Skin epidermis (tissue), 12 donors: ENCODE results near the gene GPR132.
"Not testable (repeated sequence)": the region's sequence is repeated elsewhere in the genome, so short reads cannot be mapped to it uniquely, and the experiment has no call there.

ENCODE experiments used
- H3K27ac ChIP-seq, 21 experiments: fragments of 200-600 bp; sonication (generic) in 11 of 21; one replicate each; pipeline ENCODE4 v1.5.0; 2020; ENCODE audit warnings: mild to moderate bottlenecking in 3 of 21, inconsistent platforms in 2 of 21, moderate library complexity in 2 of 21
- H3K4me3 ChIP-seq, 7 experiments: fragments of 200-600 bp; sonication (generic) in 2 of 7; one replicate each; pipeline ENCODE4 v1.5.0; 2020; ENCODE audit warnings: inconsistent platforms in 2 of 7, mild to moderate bottlenecking in 2 of 7, moderate library complexity in 1 of 7

The GPR132 gene, protein sequence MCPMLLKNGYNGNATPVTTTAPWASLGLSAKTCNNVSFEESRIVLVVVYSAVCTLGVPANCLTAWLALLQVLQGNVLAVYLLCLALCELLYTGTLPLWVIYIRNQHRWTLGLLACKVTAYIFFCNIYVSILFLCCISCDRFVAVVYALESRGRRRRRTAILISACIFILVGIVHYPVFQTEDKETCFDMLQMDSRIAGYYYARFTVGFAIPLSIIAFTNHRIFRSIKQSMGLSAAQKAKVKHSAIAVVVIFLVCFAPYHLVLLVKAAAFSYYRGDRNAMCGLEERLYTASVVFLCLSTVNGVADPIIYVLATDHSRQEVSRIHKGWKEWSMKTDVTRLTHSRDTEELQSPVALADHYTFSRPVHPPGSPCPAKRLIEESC

DNA sequence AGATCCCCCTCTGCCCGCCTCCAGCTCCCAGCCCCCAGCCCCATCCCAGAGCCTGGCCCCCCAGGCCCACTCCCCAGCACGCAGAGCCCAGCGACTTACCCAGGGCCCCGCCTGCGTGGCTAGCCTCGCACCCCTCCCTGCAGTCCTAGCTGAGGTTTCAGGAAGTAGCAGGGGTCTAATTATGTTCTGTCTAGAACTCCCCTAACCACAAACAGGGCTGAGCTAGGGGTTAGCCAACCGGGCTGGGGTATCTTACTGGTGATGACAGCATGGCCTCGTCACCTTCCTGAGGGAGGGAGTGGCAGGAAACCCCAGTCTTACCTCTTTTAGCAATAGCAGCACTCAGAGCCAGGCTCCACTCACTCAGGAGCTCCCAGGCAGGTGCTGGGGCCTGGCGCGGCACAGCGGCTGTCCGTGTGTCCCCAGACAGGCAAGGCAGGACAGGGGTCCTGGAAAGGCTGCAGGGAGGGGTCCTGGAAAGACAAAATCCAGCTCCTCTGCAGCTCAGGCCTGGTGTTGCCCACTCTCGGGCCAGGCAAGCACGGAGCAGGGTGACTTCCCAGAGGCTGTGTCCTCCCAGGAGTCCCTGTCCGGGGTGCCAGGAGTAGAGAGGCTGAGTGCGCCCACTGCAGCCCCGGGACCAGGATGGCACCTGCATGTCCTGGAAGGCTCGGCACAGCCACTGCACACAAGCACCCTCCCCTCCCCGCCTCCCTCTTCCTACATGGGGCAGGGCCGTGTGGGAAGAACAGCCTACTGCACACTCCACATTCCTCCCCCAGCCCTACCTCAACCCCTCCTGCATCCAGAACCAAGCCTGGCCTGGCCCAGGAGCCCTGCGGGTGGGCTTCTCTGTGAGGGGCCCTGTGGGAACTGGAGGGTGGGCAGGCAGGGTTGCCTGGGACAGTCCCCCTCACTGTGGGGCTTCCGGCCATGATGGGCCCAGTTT is at the start of gene GPR132:
Gene GPR132, minus strand, starts transcription at position 151 of the 949 bp plus-strand sequence. CDS start 10,010 bp downstream, outside the sequence.
- peak within 1 kb of the TSS in 20 of 21 experiments; percentile 28 to 96 (median 80) for H3K27ac ChIP-seq

DNA sequence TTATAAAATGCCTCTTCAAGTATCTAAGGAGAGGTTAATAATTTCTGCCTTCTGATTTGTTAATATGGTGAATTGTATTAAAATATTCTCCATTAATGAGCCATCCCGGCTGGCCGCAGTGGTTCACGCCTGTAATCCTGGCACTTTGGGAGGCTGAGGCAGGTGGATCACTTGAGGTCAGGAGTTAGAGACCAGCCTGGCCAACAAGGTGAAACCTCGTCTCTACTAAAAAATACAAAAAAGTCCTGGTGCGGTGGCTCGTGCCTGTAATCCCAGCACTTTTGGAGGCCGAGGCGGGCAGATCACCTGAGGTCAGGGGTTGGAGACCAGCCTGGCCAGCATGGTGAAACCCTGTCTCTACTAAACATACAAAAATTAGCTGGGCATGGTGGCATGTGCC is 44.0 kb upstream of the GPR132 start:
- not testable (repeated sequence) for H3K4me3 ChIP-seq, H3K27ac ChIP-seq

More for the DNA sequence above, at the start of gene GPR132:
- peak within 1 kb of the TSS; percentile 13 to 43 (median 35) for H3K4me3 ChIP-seq

DNA sequence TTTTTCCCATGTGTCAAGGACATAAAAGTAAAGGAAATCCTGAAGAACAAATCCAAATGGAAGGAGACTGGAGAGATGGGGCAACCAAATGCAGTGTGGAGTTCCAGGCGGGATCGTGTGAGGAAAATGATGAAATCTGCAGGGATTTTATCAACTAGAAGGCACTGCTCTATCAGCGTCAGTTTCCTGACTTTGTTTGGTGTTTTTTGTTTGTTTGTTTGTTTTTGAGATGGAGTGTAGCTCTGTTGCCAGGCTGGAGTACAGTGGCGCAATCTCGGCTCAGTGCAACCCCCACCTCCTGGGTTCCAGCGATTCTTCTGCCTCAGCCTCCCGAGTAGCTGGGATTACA is 43.3 kb upstream of the GPR132 start:
- Histone ChIP-seq H3K27ac (no peak overlapping the region), H3K4me3 (no peak overlapping the region)

DNA sequence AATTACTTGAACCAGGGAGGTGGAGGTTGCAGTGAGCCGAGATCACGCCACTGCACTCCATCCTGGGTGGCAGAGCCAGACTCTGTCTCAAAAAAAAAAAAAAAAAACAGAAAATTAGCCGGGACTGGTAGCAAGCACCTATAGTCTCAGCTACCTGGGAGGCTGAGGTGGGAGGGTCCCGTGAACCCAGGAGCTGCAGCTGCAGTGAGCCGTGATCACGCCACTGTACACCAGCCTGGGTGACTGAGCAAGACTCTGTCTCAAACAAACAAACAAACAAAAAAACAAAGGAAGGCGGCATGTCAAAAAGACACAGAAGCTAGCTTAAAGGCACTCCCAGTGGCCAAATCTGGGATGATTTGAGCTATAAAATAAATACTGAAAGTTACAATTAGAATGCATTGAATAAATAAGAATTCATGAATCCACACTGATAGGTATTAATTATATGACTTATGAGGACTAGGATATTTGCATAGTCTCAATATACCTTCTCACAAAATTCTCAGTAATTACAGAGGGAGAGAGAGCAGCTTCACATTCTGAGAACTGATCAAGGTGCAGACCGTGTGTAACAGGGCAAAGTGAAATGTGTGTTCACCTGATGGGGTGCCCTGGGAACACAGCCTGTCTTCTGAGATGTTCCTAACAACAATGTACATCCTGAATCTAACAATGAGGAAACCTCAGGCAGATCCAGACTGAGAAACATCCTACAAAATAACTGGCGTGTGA is 42.7 kb upstream of the GPR132 start:
- no peak overlapping the region for H3K27ac ChIP-seq
- no peak overlapping the region for H3K4me3 ChIP-seq

DNA sequence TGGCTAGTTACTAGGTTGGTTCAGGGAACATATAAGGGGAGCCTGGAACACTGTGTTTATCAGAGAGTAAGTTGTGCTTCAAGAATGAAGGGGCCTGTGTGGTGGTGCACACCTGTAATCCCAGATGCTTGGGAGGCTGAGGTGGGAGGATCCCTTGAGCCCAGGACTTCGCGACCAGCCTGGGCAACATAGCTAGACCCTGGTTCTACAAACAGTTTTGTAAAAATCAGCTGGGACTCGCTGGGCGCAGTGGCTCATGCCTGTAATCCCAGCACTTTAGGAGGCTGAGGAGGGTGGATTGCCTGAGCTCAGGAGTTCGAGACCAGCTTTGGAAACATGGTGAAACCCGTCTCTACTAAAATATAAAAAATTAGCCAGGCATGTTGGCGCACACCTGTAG is 42.1 kb upstream of the GPR132 start:
- Histone ChIP-seq H3K4me3 (no peak overlapping the region), H3K27ac (no peak overlapping the region)

DNA sequence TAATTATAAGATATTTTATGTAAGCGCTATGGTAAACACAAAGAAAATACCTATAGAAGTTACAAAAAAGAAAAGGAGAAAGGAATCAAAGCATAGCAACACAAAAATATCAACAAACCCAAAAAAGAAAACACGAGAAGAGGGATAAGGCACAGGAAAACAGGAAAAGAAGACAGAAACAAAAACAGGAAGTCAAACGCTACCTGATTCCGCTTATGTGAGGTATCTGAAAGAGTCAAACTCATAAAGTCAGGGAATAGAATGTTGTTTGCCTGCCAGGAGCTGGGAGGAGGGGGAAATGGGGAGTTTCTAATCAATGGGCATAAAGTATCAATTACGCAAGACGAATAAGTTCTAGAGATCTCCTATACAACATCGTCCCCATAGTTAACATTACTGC is 39.9 kb upstream of the GPR132 start:
- no peak overlapping the region for H3K4me3 ChIP-seq
- no peak overlapping the region for H3K27ac ChIP-seq

DNA sequence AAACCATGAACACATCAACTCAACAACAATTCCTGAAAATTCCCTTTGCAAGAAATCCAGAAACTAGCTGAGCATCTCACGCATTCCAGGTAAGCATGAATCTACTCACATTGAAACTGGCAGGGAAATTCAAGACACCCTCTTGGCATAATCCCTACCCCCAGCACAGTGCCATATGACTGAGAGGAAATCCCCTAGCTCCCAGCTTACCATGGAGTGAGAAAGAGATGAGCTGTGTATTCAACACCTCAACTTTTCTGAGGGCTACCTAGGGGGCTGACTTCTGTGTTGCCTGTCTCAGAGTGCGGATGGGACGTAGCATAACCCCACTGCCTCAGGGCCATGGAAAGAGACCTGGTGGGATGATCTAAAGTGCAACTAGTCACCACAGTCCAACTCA is 37.7 kb upstream of the GPR132 start:
- H3K4me3 ChIP-seq, result no peak overlapping the region
- no peak overlapping the region for H3K27ac ChIP-seq

DNA sequence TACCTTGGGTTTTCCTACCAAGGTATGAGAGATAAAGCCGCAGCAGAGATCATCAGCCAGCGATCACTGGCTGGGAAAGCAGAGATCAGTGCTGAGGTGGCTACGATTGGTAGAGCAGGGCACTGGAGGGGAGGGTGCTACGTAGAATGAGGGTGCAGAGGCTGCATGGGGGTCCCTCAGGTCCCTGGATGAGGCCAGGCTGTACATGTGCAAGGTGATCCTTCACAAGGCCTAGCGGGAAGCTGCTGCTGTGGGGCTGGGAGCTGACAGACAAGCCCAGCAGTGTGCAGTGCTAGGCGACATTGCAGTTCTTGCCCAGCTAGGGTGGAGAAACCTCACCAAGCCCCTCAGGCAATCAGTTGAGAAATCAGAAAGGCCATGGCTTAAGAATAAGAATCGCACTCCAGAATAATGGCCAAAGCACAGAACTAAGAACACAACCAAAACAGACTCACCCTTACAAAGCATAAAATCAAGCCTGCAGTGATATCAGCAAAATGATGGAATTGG is 37.2 kb upstream of the GPR132 start:
- no peak overlapping the region for H3K4me3 ChIP-seq
- peak overlapping the region in 1 of 21 experiments; percentile 40 for H3K27ac ChIP-seq

DNA sequence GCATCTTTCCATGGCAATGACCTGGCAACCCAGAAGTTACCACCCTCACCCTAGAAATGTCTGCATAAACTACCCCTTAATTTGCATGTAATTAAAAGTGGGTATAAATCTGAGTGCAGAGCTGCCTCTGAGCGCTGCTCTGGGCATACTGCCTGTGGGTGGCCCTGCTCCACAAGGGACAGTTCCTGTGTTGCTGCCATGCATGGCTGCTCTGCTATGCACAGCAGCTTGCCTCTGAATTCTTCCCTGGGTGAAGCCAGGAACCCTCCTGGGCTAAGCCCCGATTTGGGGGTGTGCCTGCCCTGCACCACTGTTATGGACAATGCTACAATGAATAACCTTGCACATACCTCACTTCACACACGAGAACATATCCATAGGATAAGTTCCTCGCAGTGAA is 35.7 kb upstream of the GPR132 start:
- Histone ChIP-seq H3K27ac (no peak overlapping the region), H3K4me3 (no peak overlapping the region)

DNA sequence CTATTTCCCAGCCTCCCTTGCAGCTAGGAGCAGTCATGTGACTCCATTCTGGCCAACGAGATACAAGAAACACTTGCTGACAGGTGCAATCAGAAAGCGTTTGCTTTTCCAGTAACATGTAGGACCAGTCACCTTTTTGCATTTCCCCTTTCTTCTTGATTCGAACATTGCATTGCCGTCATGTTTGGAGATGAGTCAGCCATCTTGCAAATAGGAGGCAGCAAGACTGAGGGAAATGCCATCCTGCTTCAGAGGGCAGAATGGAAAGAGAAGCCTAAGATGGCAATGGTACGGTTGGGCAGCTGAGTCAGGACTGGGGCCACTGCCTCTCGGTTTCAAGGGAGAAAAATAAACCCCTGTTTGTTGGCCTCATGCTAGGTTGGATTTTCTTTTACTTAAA is 34.5 kb upstream of the GPR132 start:
- H3K27ac ChIP-seq, result no peak overlapping the region
- no peak overlapping the region for H3K4me3 ChIP-seq

DNA sequence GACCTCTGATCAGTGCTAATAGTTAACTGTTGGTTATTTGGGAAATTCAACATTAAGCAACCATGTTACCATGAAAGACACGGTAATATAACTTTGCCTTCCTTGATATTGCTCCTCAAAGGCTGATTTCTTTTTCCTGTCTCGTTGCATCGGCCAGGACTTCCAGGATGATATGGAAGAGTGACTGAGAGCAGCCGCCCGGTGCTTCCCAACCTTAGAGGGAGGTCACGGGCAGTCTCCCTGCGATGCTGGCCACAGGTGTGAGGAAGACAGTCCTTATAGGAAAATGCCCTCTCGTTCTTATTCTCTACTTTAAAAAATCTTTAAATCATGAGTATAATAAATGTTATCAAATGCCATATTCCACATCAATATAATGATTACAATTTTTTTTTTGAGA is 33.1 kb upstream of the GPR132 start:
- no peak overlapping the region for H3K4me3 ChIP-seq
- H3K27ac ChIP-seq, result no peak overlapping the region

DNA sequence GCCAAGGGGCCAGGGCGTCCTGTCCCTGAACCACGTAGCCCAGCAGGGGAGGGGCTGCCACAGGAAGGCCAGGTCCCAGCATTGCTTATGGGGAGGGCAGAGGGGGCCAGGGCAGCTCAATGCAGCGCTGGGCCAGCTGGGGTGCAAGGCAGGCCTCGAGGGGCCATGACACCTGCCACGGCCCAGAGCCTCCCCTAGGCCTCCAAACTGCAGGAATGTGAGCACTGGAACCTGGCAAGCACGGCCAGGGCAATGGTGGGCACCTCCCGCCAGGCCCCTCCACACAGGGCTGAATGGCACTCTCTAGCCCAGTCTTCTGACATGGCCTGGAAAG is 32.5 kb upstream of the GPR132 start:
- H3K27ac ChIP-seq, result peak overlapping the region in 4 of 21 experiments; percentile 8 to 14 (median 10)

DNA sequence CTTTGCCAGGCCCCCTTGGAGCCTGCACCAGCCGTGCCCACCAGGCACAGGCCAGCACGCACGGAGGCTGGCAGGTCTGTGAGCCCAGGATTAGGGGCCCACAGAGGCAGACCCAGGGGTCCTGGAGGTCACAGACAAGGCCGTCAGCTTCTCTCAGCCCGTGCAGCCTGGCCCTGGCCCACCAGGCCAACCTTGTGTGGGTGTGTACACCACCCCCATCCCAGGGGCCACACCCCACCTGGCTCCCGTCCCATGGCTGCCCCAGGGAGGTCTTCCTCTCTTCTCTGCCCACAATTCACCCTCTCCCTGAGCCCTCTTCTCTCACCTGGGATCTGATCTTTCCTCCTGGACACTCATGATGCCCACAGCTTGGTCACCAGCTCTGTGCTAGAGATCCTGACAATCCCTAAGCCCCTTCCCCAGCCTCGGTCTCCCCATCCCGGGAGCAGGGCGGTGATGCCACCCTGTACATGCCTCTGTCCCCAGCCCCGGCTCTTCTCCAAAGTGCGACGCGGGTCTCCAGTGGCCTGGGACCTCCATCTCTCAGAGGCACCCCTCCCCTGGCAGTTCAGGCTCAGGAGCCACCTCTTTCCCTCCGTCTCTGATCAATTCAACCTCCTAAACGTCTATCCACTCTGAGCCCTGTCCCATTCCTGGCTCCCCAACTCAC is 31.1 kb upstream of the GPR132 start:
- no peak overlapping the region for H3K27ac ChIP-seq
- H3K4me3 ChIP-seq, result no peak overlapping the region

More for the DNA sequence above, 32.5 kb upstream of the GPR132 start:
- no peak overlapping the region for H3K4me3 ChIP-seq

DNA sequence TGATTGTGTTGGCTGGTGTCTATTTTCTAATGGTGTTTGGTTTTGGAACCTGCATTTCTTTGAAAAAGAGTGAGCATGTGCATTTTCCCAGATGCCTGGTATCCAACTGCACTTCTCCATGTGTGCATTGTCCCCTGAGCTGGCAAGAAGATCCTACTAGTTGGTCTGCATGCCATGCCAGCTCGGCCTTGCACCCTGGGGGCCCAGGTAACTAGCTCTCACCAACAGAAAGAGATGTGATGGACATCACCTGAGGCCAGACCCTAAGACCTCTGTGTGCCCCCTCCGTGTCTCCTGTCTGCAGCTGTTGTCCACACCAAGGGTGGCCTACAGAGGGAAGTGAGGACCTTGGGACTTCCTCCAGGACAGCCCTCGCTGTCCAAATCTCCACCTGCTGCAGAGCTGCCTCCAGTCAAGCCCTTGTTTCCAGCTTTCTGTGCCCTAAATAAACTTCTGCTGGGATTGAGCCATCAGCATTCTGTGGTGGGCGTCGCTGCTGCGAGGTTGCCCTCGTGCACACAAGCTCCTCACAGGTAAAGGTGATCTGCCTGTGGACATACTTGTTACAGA is 30.1 kb upstream of the GPR132 start:
- no peak overlapping the region for H3K4me3 ChIP-seq
- H3K27ac ChIP-seq, result no peak overlapping the region

DNA sequence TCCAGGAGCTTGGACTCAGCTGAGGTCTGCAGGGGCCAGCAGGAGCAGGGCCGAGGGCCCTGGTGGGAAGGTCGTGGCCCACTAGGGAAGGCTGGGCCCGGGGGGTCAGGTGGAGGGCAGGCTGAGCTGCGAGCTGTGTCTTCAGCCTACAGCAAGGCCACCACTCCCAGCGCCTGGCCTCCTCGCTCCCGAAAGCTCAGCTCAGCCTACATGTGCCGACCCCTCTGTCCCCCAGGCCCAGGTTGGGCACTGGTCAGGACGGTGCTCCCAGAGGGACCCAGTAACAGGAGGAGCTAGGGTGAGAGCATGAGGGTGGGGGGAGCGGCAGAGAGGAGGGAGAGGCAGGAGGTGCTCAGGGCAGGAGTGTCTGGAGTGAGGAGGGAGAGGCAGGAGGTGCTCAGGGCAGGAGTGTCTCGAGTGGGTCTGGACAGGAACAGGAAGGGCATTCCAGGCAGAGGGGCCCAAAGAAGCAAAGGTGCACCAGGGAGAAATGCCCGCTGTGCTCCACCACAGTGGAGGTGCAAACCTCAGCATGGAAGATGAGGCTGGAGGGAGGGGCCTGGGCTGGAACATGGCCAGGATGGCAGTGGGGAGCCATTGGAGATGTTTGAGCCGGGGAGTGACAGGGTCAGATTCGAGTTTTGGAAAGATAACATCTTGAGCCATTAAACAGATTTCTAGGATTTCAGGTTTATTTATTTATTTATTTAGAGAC is 29.1 kb upstream of the GPR132 start:
- Histone ChIP-seq H3K27ac (peak overlapping the region in 20 of 21 experiments; percentile 48 to 97 (median 86)), H3K4me3 (peak overlapping the region; percentile 49 to 65 (median 61))

DNA sequence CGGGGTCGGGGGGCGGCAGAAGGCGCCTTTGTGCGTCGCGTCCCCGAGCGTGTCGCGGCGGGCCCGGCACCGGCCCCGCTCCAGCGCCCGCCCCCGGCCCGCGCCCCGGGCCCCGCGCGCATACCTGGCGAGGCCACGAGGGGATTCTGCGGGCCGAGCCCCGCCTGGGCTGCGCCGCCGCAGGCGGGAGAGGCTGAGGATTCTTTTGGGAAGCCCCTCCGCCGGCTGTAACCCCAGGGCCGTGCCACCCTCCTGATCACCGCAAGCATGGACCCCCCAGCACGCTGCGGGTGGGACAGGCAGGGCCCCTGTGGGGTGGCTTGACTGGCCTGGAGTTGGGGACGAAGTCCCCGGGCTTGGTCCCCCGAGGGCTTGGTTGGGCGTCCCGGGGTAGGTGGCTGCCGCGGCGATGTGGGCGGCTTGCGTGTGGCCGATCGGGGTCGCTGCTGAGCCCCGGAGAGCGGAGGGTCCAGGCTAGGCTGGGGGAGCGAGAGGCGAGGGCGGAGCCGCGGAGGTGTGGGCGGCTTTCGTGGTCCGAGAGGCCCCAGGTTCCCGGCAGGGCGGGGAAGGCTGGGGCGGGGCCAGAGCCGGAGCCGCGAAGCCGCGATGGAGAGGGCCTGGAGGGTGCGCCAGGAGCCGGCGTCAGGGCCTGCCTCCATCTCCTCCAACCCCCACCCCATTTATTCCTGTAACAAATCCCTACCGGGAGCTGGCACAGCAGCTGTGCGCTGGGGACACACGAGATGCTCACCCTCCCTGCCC is 28.4 kb upstream of the GPR132 start:
- H3K27ac ChIP-seq, result peak overlapping the region in 20 of 21 experiments; percentile 58 to 97 (median 86)
- H3K4me3 ChIP-seq, result peak overlapping the region; percentile 49 to 65 (median 61)

DNA sequence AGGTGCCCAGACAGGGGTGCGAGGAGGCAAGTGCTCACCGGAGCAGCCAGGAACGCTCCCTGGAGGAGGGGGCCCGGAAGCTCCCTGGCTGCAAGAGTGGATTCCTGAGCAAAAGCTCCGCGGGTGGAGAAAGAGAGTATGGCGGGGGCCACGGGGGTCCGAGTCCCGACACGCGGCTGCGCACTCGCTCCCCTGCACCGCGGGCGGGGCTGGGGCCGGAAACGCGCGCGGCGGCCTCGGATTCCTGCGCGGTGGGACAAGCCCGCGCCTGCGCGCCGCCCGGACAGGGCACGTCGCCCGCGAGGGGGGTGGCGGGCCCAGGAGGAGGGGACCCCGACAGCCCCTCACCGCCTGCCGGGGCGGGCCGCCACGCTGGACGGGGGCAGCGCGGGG is 27.8 kb upstream of the GPR132 start:
- peak overlapping the region; percentile 49 to 65 (median 61) for H3K4me3 ChIP-seq
- H3K27ac ChIP-seq, result peak overlapping the region in 20 of 21 experiments; percentile 40 to 97 (median 85)
